GM12878 (cell line): ENCODE results near the gene AKR1B15.

ENCODE experiments used
- CBX5 ChIP-seq: sonication (generic); IDR thresholded peaks from 2 replicates; pipeline ENCODE4 v1.6.1; 2016; ENCODE audit warnings: low read depth, moderate library complexity, mild to moderate bottlenecking, inconsistent platforms
- CREB1 ChIP-seq: IDR thresholded peaks from 2 replicates; pipeline ENCODE4 v1.6.1; 2012; ENCODE audit warnings: low read depth, mild to moderate bottlenecking, inconsistent platforms
- EP300 ChIP-seq, 2 experiments: fragments of 150-350 bp in 1 of 2; IDR thresholded peaks; 2 replicates each; pipeline ENCODE4 v1.6.1; 2011 to 2012; ENCODE audit warnings: low read depth in 2 of 2, low read length in 2 of 2, borderline replicate concordance in 1 of 2, improper control_type of control experiment in 1 of 2, inconsistent platforms in 1 of 2; ENCODE audit not compliant: control insufficient read depth in 1 of 2
- EZH2 ChIP-seq: IDR thresholded peaks from 2 replicates; pipeline ENCODE4 v1.6.1; 2012; ENCODE audit warnings: low read depth, mild to moderate bottlenecking, control low read depth, inconsistent platforms, low read length, borderline replicate concordance; ENCODE audit not compliant: control insufficient read depth
- POLR2A ChIP-seq: IDR thresholded peaks from 2 replicates; pipeline ENCODE4 v1.6.1; 2011; ENCODE audit warnings: low read depth, mild to moderate bottlenecking, low read length
- POLR2AphosphoS2 ChIP-seq: IDR thresholded peaks from 2 replicates; pipeline ENCODE4 v1.6.1; 2011; ENCODE audit warnings: low read depth, mild to moderate bottlenecking, low read length, improper control_type of control experiment, moderate library complexity
- SMC3 ChIP-seq: IDR thresholded peaks from 2 replicates; pipeline ENCODE4 v1.6.1; 2011; ENCODE audit warnings: low read length, improper control_type of control experiment, borderline replicate concordance
- TCF7 ChIP-seq: IDR thresholded peaks from 2 replicates; pipeline ENCODE4 v1.6.1; 2014; ENCODE audit warnings: antibody characterized with exemption, borderline replicate concordance
- ZNF24 ChIP-seq: fragments of 450-650 bp; IDR thresholded peaks from 2 replicates; pipeline ENCODE4 v1.6.1; 2017; ENCODE audit warnings: antibody characterized with exemption, mild to moderate bottlenecking
- ZSCAN29 ChIP-seq: fragments of 450-650 bp; IDR thresholded peaks from 2 replicates; pipeline ENCODE4 v1.6.1; 2017; ENCODE audit warnings: mild to moderate bottlenecking, moderate library complexity
- TF ChIP-seq, protein P1 (sequence below), 3 experiments: IDR thresholded peaks in 2 of 3; conservative IDR thresholded peaks in 1 of 3; 2 replicates each; pipeline ENCODE4 v1.5.1; 2011; ENCODE audit warnings: low read depth in 3 of 3, low read length in 3 of 3, mild to moderate bottlenecking in 3 of 3, control low read depth in 2 of 3, moderate library complexity in 2 of 3, inconsistent platforms in 1 of 3, mixed read lengths in 1 of 3; ENCODE audit not compliant: control insufficient read depth in 2 of 3, insufficient read depth in 1 of 3; ENCODE audit errors: extremely low read depth in 1 of 3

DNA sequence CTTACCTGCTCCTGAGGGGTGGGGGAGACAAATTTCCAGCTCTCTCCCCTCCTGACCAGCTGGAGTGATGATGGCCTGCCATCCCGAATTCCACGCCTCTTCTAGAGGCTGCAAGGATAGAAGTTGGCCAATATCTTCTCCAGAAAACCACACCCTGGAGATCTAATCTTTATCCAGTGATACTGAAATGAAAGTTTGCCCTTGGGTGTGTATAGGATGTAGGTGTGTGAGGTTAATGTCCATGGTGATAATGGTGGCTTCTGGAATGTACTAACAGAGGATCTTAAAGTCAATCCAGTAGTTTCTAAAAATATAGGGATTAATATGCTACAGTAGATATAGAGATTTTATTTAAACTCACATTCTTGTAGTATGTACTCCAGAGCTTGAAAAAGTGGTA lies 22.2 kb downstream of the AKR1B15 start:
- no peak for TF ChIP-seq ZNF24
- TF ChIP-seq EP300 (IDR thresholded peaks at IDR 0.05; ENCODE audit: borderline replicate concordance in 1 of 2, control insufficient read depth in 1 of 2, low read depth in 2 of 2, low read length in 2 of 2) = no peak
- TF ChIP-seq EZH2 = no peak
- TF ChIP-seq, protein P1, sequence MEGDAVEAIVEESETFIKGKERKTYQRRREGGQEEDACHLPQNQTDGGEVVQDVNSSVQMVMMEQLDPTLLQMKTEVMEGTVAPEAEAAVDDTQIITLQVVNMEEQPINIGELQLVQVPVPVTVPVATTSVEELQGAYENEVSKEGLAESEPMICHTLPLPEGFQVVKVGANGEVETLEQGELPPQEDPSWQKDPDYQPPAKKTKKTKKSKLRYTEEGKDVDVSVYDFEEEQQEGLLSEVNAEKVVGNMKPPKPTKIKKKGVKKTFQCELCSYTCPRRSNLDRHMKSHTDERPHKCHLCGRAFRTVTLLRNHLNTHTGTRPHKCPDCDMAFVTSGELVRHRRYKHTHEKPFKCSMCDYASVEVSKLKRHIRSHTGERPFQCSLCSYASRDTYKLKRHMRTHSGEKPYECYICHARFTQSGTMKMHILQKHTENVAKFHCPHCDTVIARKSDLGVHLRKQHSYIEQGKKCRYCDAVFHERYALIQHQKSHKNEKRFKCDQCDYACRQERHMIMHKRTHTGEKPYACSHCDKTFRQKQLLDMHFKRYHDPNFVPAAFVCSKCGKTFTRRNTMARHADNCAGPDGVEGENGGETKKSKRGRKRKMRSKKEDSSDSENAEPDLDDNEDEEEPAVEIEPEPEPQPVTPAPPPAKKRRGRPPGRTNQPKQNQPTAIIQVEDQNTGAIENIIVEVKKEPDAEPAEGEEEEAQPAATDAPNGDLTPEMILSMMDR (IDR thresholded peaks at IDR 0.05 in 2 of 3, conservative IDR thresholded peaks at IDR 0.05 in 1 of 3; ENCODE audit: control insufficient read depth in 2 of 3, extremely low read depth in 1 of 3, insufficient read depth in 1 of 3, low read depth in 3 of 3, low read length in 3 of 3) = no peak
- TF ChIP-seq ZSCAN29 = no peak
- TF ChIP-seq POLR2AphosphoS2 = no peak
- no peak for TF ChIP-seq CREB1
- TF ChIP-seq TCF7 = no peak
- no peak for TF ChIP-seq SMC3
- no peak for TF ChIP-seq POLR2A
- no peak for TF ChIP-seq CBX5
